ENCODE results near the gene CFTR. TPM values are rescaled to one million over a fixed set of nuclear protein-coding genes. Genes with fewer than 3 reads are reported as not detected.

The CFTR gene
- total and polyA plus RNA-seq, 2 donors (not counting 1 experiment from before 2014, with no cell fraction given), result under 0.01 to 0.25 TPM

DNA sequence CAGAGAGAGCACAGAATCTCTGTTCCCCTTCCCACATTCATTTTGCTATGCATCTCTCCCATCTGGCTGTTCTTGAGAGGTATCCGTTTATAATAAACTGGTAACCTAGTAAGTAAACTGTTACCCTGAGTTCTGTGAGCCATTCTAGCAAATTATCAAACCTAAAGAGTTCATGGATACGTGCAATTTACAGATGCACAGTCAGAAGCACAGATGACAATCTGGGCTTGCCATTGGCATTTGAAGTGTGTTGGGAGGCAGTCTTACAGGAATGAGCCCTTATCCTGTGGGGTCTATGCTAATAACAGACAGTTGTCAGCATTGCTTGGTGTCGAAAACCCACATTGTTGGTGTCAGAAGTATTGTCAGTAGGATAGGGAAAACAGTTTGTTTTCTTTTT is 151.8 kb downstream of the CFTR start:
- Histone ChIP-seq H3K9me3 (ENCODE audit: control insufficient read depth, insufficient read depth, low read depth, low read length) (no peaks in the 10 kb centered on the region), H3K9ac (ENCODE audit: insufficient read depth, low read length) (no peak overlapping the region), H3K79me2 (ENCODE audit: control insufficient read depth, insufficient read depth, low read length) (no peaks in the 10 kb centered on the region), H3K36me3 (ENCODE audit: control insufficient read depth, insufficient read depth, low read length) (no peaks in the 10 kb centered on the region), H3K4me3 (replicated peaks in 1 of 4; ENCODE audit: control extremely low read depth in 1 of 4, insufficient read depth in 1 of 4, low read depth in 3 of 4, low read length in 4 of 4) (no peak overlapping the region), H3K27me3 (ENCODE audit: control insufficient read depth, insufficient read depth, low read length) (no peaks in the 10 kb centered on the region), H2AFZ (ENCODE audit: low read length) (no peak overlapping the region), H4K20me1 (ENCODE audit: control insufficient read depth, extremely low read depth, insufficient read depth, low read length) (no peaks in the 10 kb centered on the region), H3K4me1 (ENCODE audit: control insufficient read depth, extremely low read depth, insufficient read depth, low read length) (no peaks in the 10 kb centered on the region), H3K4me2 (ENCODE audit: extremely low read depth, insufficient read depth, low read length) (no peak overlapping the region), H3K27ac (ENCODE audit: insufficient read depth, low read length) (no peak overlapping the region)
- DNase-seq (ENCODE audit: low read depth in 2 of 2), result no peak
- TF ChIP-seq, protein P1, sequence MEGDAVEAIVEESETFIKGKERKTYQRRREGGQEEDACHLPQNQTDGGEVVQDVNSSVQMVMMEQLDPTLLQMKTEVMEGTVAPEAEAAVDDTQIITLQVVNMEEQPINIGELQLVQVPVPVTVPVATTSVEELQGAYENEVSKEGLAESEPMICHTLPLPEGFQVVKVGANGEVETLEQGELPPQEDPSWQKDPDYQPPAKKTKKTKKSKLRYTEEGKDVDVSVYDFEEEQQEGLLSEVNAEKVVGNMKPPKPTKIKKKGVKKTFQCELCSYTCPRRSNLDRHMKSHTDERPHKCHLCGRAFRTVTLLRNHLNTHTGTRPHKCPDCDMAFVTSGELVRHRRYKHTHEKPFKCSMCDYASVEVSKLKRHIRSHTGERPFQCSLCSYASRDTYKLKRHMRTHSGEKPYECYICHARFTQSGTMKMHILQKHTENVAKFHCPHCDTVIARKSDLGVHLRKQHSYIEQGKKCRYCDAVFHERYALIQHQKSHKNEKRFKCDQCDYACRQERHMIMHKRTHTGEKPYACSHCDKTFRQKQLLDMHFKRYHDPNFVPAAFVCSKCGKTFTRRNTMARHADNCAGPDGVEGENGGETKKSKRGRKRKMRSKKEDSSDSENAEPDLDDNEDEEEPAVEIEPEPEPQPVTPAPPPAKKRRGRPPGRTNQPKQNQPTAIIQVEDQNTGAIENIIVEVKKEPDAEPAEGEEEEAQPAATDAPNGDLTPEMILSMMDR (conservative IDR thresholded peaks at IDR 0.05 in 1 of 2, IDR thresholded peaks at IDR 0.05 in 1 of 2; ENCODE audit: low read depth in 1 of 2, low read length in 2 of 2), result no peak
- no peak for TF ChIP-seq EZH2 (IDR thresholded peaks at IDR 0.05; ENCODE audit: low read length, missing control alignments)

DNA sequence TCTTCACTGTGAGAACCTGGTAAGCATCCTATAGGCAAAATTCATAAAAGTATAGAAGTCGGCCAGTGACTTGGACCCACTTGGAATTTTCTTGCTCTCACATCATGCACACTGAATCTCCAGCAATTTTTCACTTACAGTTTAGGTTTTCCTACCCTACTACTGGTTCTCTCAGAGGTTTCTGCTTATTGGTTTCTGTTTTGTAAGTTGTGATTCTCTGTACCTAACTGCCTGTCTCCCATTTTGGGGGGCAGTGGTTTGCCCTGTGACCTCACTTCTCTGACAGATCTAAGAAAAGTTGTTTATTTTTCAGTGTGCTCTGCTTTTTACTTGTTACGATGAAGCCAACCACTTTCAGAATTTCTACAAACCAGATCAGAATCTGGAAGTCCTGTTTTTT is 158.1 kb downstream of the CFTR start:
- no peaks in the 10 kb centered on the region for H3K27me3 ChIP-seq (ENCODE audit: control insufficient read depth, insufficient read depth, low read length)
- H2AFZ ChIP-seq (ENCODE audit: low read length), result no peak overlapping the region
- TF ChIP-seq, protein P1 (conservative IDR thresholded peaks at IDR 0.05 in 1 of 2, IDR thresholded peaks at IDR 0.05 in 1 of 2; ENCODE audit: low read depth in 1 of 2, low read length in 2 of 2), result no peak
- TF ChIP-seq EZH2 (IDR thresholded peaks at IDR 0.05; ENCODE audit: low read length, missing control alignments), result no peak
- no peak overlapping the region for H3K4me3 ChIP-seq (replicated peaks in 1 of 4; ENCODE audit: control extremely low read depth in 1 of 4, insufficient read depth in 1 of 4, low read depth in 3 of 4, low read length in 4 of 4)
- DNase-seq (ENCODE audit: low read depth in 2 of 2), result no peak
- H4K20me1 ChIP-seq (ENCODE audit: control insufficient read depth, extremely low read depth, insufficient read depth, low read length), result no peaks in the 10 kb centered on the region
- no peaks in the 10 kb centered on the region for H3K9me3 ChIP-seq (ENCODE audit: control insufficient read depth, insufficient read depth, low read depth, low read length)
- no peak overlapping the region for H3K4me2 ChIP-seq (ENCODE audit: extremely low read depth, insufficient read depth, low read length)
- H3K9ac ChIP-seq (ENCODE audit: insufficient read depth, low read length), result no peak overlapping the region
- H3K27ac ChIP-seq (ENCODE audit: insufficient read depth, low read length), result no peak overlapping the region
- no peaks in the 10 kb centered on the region for H3K79me2 ChIP-seq (ENCODE audit: control insufficient read depth, insufficient read depth, low read length)
- no peaks in the 10 kb centered on the region for H3K4me1 ChIP-seq (ENCODE audit: control insufficient read depth, extremely low read depth, insufficient read depth, low read length)
- no peaks in the 10 kb centered on the region for H3K36me3 ChIP-seq (ENCODE audit: control insufficient read depth, insufficient read depth, low read length)

DNA sequence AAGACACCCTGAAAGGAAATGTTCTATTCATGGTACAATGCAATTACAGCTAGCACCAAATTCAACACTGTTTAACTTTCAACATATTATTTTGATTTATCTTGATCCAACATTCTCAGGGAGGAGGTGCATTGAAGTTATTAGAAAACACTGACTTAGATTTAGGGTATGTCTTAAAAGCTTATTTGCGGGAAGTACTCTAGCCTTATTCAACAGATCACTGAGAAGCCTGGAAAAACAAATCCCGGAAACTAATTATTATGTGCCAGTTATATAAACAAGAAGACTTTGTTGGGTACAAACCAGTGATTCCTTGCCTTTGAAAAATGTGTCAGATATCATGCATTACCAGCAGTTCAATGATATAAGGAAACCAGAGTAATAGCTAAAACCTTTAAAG is 160.1 kb downstream of the CFTR start:
- H3K79me2 ChIP-seq (ENCODE audit: control insufficient read depth, insufficient read depth, low read length), result no peaks in the 10 kb centered on the region
- DNase-seq (ENCODE audit: low read depth in 2 of 2), result no peak
- TF ChIP-seq EZH2 (IDR thresholded peaks at IDR 0.05; ENCODE audit: low read length, missing control alignments), result no peak
- TF ChIP-seq, protein P1 (conservative IDR thresholded peaks at IDR 0.05 in 1 of 2, IDR thresholded peaks at IDR 0.05 in 1 of 2; ENCODE audit: low read depth in 1 of 2, low read length in 2 of 2), result no peak
- no peaks in the 10 kb centered on the region for H3K9me3 ChIP-seq (ENCODE audit: control insufficient read depth, insufficient read depth, low read depth, low read length)
- no peaks in the 10 kb centered on the region for H3K4me1 ChIP-seq (ENCODE audit: control insufficient read depth, extremely low read depth, insufficient read depth, low read length)
- H4K20me1 ChIP-seq (ENCODE audit: control insufficient read depth, extremely low read depth, insufficient read depth, low read length), result no peaks in the 10 kb centered on the region
- H2AFZ ChIP-seq (ENCODE audit: low read length), result no peak overlapping the region
- H3K27me3 ChIP-seq (ENCODE audit: control insufficient read depth, insufficient read depth, low read length), result no peaks in the 10 kb centered on the region
- H3K4me3 ChIP-seq (replicated peaks in 1 of 4; ENCODE audit: control extremely low read depth in 1 of 4, insufficient read depth in 1 of 4, low read depth in 3 of 4, low read length in 4 of 4), result no peak overlapping the region
- no peak overlapping the region for H3K4me2 ChIP-seq (ENCODE audit: extremely low read depth, insufficient read depth, low read length)
- H3K27ac ChIP-seq (ENCODE audit: insufficient read depth, low read length), result no peak overlapping the region
- no peaks in the 10 kb centered on the region for H3K36me3 ChIP-seq (ENCODE audit: control insufficient read depth, insufficient read depth, low read length)
- H3K9ac ChIP-seq (ENCODE audit: insufficient read depth, low read length), result no peak overlapping the region

Data from fibroblast of lung (primary cell).